ENCODE measurements around the gene ABHD11.
"Not testable (repeated sequence)": the region's sequence is repeated elsewhere in the genome, so short reads cannot be mapped to it uniquely, and the experiment has no call there.

ABHD11 gene

GRCh38 chr7:73742753-73743641 lies 4.4 kb upstream of the ABHD11 start:
- no peak for ATAC-seq

DNA sequence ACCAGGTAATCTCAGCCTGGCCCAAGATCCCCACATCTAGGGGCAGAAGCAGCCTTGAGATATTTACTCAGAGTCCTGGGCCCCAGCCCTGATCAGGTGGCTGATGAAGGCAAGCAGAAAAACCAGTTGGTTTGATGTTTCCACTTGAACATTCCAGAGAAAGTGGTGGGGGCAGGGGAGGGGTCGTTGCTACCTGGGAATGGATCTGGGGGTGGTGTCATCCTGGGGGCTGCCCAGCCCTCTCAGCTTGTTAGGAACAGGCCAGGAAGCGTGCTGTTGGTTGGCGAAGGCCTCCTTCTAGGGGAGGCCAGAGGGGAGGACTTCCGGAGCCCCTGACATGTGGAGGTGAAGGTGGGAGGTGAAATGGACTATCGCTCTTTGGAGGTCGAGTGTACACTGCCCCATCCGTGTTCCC lies 3.7 kb upstream of the ABHD11 start:
- ATAC-seq: no peak

DNA sequence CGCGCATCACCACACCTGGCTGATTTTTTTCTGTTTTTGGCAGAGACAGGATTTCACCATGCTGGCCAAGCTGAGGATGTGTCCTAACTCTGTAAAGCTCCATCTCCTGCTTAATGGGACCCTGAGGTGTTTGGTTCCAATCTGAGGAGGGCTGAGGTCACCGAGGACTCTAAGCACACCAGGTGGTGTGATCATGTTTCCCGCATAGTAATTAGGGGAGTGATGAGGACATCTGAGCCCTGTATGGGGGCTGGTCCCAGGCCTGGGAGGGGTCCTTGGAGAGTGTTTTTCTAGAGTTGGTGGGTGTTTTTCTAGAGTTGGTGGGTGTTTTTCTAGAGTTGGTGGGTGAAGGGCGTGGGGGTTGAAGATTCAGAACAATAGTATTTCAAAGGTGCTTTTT lies 3.0 kb upstream of the ABHD11 start:
- ATAC-seq: no peak

- ATAC-seq: no peak
Measured at GRCh38 chr7:73740771-73741170, 2.2 kb upstream of the ABHD11 start.

- no peak for ATAC-seq
Measured at GRCh38 chr7:73740212-73740611, 1.6 kb upstream of the ABHD11 start.

DNA sequence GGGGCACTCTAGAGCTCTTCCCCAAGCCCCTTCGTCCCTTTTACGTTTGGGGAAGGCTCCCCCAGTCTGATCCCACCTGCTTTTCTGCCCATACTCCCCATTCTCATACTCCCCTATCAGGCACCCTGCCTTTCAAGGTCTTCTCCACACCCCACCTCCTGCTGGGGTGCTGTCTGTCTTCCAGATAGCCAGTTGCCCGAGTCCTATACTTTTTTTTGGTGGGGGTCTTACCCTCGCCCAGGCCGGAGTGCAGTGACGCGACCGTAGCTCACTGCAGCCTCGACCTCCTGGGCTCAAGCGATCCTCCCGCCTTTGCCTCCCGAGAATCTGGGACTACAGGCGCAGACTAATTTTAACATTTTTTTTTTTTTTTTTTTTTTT lies 775 bp upstream of the ABHD11 start:
- ATAC-seq: no peak

DNA sequence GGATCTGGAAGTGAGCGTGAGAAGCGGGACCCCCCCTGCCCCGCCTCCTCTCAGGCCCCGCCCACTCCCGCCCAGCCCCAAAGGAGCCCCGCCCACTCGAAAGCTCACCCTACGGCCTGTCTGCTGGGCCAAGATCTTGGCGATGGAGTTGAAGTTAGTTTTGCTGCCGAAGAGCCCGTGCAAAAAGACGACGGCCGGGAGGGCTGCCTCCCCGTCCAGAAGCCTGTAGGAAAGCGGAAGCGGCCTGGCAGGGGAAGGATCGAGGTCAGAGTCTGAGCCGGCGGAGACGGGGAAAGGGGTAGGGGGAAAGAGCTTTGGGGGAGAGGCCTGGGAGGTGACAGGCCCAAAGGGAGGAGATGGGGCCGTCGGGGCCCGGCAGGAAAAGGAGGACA lies 386 bp downstream of the ABHD11 start:
- no peak for ATAC-seq

DNA sequence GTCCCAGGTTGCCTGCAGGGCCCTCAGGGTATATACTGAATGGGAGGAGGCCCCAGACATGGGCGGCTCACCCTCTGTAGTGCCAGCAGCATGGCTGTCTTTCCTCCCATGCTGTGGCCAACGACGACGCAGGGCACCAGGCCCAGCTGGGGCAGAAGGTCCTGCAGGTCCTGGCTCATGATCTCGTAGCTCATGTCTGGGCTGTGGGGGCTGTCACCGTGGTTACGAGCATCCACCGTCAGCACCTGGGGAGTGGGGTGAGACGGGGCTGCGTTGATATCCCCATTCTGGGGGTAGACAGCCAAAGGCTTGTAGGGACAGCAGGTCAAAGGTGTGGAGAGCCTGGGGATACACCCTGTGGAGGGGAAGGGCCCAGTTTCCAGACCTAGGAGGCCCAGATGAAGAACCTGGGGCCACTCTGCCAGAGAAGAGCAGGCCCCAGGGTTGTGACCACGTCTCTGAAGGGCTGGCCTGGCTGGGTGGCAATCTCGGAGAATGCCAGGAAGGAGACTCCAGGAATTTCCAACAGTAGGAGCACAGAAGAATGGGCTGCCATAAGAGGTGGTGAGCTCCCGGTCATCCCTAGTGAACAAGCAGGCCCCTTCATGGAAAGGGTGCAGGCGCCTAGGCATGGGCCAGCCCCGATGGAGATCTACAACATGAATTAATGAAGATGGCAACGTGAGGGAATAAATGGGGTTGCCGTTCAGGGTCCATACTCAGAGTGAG lies 947 bp downstream of the ABHD11 start:
- ATAC-seq: no peak

DNA sequence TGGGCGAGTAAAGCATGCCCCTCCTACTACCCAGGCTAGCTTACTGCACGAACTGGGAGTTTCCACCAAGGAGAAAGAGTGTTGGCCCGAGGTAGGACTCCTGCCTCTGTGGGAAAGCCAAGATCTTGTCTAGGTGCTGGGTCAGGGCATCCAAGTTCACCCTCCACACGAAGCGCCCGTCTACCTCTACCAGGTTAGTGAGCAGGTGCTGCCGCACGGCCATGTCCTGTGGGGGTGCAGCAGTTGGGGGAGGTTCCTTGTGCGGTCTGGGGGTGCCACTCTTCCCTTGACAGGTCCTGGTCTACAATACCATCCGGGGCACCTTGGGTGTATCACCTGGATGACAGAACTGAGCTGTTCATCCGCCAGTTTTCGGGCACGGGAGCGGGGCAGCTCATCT lies 1.7 kb downstream of the ABHD11 start:
- ATAC-seq: no peak

- ATAC-seq: no peak
Measured at GRCh38 chr7:73735528-73735905, 3.1 kb downstream of the ABHD11 start.

- peak; percentile 61 to 63 for ATAC-seq
Measured at GRCh38 chr7:73734619-73735527, 3.7 kb downstream of the ABHD11 start.

- no peak for ATAC-seq
Measured at GRCh38 chr7:73732397-73732796, 6.2 kb downstream of the ABHD11 start.

- ATAC-seq: no peak
Measured at GRCh38 chr7:73730485-73730884, 8.1 kb downstream of the ABHD11 start.

DNA sequence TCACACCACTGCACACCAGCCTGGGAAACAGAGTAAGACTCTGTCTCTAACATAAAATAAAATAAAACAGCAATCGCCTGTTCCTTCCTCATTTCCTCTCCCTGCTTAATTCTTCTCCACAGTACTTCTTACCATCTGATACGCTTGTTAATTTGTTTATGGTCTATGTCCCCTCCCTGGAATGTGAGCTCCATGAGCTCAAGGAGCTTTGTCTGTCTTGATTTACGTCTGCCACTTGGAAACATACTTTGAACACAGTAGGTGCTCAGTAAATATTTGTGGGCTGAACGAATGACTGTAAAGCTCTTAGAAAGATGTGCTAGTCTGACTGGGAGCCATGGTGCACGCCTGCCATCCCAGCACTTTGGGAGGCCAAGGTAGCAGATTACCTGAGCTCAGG lies 10.1 kb downstream of the ABHD11 start:
- ATAC-seq: no peak

DNA sequence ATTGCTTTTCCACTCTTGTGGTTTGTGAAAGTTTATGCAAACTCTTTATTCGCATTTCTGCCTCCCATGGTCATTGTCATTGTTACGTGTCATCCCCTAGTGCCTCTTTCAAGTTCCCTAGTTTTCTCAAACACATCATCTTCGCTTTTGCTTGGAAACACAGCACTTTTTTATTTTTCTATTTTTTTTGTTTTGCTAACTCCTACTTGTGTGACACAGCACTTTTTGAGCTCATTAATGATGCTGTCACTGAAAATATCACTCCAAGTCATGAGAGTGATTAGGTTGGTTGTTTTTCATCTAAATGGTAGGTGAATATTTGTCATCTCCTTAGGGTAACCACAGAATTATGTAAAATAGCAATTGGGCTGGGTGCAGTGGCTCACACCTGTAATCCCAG lies 10.7 kb downstream of the ABHD11 start:
- peak in 1 of 2 donors; percentile 37 for ATAC-seq

DNA sequence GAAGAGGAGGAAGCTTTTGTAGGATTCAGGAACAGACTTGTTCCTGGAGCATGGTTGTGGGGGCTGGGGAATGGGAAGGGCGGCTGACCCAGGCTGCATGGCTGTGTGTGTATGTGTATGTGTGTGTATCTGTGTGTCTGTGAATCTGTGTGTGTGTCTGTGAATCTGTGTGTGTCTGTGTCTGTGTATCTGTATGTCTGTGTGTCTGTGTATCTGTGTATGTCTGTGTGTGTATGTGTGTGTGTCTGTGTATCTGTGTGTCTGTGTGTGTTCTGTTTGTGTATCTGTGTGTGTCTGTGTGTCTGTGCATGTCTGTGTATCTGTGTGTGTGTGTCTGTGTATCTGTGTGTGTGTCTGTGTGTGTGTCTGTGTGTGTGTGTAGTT lies 12.5 kb downstream of the ABHD11 start:
- ATAC-seq: peak in 1 of 2 donors; percentile 3

GRCh38 chr7:73723813-73724212 lies 14.8 kb downstream of the ABHD11 start:
- no peak for ATAC-seq

GRCh38 chr7:73722785-73723184 lies 15.8 kb downstream of the ABHD11 start:
- no peak for ATAC-seq

DNA sequence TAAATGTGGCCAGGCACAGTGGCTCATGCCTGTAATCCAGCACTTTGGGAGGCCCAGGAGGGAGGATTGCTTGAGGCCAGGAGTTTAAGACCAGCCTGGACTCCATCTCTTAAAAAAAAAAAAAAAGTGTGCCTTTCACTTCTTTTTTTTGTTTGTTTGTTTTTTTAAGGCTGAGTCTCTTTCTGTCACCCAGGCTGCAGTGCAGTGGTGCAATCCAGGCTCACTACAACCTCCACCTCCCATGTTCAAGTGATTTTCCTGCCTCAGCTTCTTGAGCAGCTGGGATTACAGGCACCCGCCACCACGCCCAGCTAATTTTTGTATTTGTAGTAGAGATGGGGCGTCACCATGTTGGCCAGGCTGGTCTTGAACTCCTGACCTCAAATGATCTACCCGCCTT lies 16.4 kb downstream of the ABHD11 start:
- not testable (repeated sequence) for ATAC-seq

DNA sequence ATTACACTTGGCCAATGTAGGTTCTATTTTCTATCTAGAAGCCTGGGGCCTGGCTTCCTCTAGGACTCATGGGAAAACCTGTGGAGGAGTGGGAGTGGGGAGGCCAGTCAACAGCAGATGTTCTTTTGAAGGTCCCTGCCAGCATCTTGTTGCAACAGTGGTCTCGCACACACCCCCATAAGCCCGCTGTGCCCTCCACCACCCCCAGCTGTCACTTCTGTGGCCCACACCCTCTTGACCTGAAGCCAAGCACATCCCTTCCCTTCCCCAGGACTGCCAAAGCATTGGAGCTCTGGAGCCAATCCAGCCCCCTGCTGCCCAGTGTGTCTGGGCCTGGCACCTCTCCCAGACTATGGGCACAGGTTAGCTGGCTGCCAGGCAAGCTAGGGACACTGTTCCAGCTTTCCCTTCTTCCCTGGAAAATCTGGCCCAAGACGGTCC lies 17.2 kb downstream of the ABHD11 start:
- no peak for ATAC-seq

DNA sequence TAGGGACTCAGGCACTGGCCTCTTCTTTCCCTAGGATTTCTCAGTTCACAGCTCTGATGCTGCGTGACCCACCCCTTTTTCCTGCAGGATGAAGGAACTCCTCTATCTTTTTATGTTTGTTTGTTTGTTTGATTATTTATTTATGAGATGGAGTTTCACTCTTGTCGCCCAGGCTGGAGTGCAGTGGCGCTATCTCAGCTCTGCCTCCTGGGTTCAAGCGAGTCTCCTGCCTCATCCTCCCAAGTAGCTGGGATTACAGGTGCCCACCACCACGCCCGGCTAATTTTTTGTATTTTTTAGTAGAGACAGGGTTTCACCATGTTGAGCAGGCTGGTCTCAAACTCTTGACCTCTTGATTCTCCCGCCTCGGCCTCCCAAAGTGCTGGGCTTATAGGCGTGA lies 18.2 kb downstream of the ABHD11 start:
- not testable (repeated sequence) for ATAC-seq

DNA sequence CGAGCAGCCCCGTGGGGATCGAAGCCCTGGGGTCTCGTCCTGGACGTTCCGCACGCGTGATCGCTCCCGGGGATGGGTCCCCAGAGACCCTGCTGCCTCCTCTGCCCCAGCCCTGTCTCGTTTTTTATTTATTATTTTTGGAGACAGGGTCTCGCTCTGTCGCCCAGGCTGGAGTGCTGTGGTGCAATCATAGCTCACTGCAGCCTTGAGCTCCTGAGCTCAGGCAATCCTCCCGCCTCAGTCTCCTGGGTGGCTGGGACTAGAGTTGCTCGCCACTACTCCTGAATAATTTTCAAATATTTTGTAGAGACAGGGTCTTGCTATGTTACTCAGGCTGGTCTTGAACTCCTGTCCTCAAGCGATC lies 18.8 kb downstream of the ABHD11 start:
- ATAC-seq: no peak

Measured in activated CD4-positive, CD25-positive, alpha-beta regulatory T cell treated with anti-CD3 and anti-CD28 coated beads, Interleukin-2, amount 50 U/mL, for 24 hours (primary cell).